ENCODE results near the gene ITPR3.

DNA sequence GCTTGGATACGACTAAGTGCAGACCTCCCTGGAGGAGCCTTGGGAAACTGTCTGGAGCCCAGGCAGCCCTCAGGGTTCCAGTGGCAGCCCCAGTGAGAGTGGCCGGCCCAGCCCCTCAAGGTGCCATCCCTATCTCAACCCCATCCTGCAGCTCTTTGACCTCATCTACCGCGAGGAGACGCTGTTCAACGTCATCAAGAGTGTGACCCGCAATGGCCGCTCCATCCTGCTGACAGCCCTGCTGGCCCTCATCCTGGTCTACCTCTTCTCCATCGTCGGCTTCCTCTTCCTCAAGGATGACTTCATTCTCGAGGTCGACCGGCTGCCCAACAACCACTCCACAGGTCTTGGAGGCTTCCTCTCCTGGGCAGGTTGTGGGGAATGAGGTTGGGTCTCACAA, 69.6 kb downstream of the ITPR3 start:
- TF ChIP-seq POLR2A (IDR thresholded peaks at IDR 0.05), result no peak
- TF ChIP-seq, protein P1, sequence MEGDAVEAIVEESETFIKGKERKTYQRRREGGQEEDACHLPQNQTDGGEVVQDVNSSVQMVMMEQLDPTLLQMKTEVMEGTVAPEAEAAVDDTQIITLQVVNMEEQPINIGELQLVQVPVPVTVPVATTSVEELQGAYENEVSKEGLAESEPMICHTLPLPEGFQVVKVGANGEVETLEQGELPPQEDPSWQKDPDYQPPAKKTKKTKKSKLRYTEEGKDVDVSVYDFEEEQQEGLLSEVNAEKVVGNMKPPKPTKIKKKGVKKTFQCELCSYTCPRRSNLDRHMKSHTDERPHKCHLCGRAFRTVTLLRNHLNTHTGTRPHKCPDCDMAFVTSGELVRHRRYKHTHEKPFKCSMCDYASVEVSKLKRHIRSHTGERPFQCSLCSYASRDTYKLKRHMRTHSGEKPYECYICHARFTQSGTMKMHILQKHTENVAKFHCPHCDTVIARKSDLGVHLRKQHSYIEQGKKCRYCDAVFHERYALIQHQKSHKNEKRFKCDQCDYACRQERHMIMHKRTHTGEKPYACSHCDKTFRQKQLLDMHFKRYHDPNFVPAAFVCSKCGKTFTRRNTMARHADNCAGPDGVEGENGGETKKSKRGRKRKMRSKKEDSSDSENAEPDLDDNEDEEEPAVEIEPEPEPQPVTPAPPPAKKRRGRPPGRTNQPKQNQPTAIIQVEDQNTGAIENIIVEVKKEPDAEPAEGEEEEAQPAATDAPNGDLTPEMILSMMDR (IDR thresholded peaks at IDR 0.05), result no peak
- no peak for TF ChIP-seq EP300 (IDR thresholded peaks at IDR 0.05)
